ENCODE measurements around the gene ZKSCAN5. TPM values are rescaled to one million over a fixed set of nuclear protein-coding genes. Genes with fewer than 3 reads are reported as not detected.

The ZKSCAN5 gene
- total RNA-seq, 3 donors from 2014 or later (not counting 1 experiment from before 2014, with no cell fraction given) = 6.8 to 9.7 (median 7.4) TPM

DNA sequence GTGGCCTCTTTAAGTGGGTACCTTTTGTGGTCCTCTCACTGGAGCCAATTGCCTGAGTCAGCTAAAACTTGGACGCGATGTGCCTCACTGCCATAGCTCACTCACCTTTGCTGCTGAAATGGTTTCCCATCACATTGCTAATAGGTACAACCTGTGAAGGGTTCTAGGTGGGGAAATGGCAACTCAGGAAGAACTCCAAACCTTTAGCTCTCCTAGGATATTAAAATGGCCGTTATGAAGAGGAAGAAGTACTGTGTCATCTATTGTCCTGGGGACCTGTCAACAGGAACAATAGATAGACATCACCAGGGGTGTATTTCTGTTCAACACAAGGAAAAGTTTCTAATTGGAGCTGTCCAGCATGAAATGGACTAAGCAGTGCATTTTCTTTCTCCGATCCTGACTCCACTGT, 52.7 kb downstream of the ZKSCAN5 start:
- TF ChIP-seq, protein P1, sequence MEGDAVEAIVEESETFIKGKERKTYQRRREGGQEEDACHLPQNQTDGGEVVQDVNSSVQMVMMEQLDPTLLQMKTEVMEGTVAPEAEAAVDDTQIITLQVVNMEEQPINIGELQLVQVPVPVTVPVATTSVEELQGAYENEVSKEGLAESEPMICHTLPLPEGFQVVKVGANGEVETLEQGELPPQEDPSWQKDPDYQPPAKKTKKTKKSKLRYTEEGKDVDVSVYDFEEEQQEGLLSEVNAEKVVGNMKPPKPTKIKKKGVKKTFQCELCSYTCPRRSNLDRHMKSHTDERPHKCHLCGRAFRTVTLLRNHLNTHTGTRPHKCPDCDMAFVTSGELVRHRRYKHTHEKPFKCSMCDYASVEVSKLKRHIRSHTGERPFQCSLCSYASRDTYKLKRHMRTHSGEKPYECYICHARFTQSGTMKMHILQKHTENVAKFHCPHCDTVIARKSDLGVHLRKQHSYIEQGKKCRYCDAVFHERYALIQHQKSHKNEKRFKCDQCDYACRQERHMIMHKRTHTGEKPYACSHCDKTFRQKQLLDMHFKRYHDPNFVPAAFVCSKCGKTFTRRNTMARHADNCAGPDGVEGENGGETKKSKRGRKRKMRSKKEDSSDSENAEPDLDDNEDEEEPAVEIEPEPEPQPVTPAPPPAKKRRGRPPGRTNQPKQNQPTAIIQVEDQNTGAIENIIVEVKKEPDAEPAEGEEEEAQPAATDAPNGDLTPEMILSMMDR (IDR thresholded peaks at IDR 0.05) = no peak
- H3K36me3 Mint-ChIP-seq = peaks cover 5% of the 10 kb centered on the region
- peaks cover 29% of the 10 kb centered on the region for H3K36me3 ChIP-seq (ENCODE audit: control insufficient read depth, insufficient read depth, low read length)
- H3K27me3 Mint-ChIP-seq (ENCODE audit: low read depth in 2 of 2) = no peaks in the 10 kb centered on the region
- ATAC-seq (no peak), DNase-seq (no peak)
- intact Hi-C loops (cut with micrococcal nuclease) = no loop called here
- no peaks in the 10 kb centered on the region for H3K9me3 ChIP-seq (ENCODE audit: control insufficient read depth, insufficient read depth, low read length)
- H3K27ac ChIP-seq (ENCODE audit: low read length) = peak overlapping the region; percentile 95
- peaks cover 32% of the 10 kb centered on the region for H3K4me1 ChIP-seq (ENCODE audit: control insufficient read depth, insufficient read depth, low read length)
- peak overlapping the region; percentile 98 to 99 for H3K27ac Mint-ChIP-seq
- 72% methylated on average over 4 of the region's 4 CpGs for WGBS (ENCODE audit: insufficient coverage)
- H3K4me3 ChIP-seq (ENCODE audit: low read length) = no peak overlapping the region
- no peaks in the 10 kb centered on the region for H3K9me3 Mint-ChIP-seq
- peak overlapping the region; percentile 94 for H3K4me3 Mint-ChIP-seq
- no peaks in the 10 kb centered on the region for H3K27me3 ChIP-seq (ENCODE audit: control insufficient read depth, insufficient read depth, low read length)
- peaks cover 43 to 54% of the 10 kb centered on the region in 2 donors for H3K4me1 Mint-ChIP-seq

- TF ChIP-seq, protein P1 (IDR thresholded peaks at IDR 0.05) = no peak
- H3K4me3 Mint-ChIP-seq = peak overlapping the region; percentile 94
Measured at GRCh38 chr7:99557940-99558305, 53.5 kb downstream of the ZKSCAN5 start.

DNA sequence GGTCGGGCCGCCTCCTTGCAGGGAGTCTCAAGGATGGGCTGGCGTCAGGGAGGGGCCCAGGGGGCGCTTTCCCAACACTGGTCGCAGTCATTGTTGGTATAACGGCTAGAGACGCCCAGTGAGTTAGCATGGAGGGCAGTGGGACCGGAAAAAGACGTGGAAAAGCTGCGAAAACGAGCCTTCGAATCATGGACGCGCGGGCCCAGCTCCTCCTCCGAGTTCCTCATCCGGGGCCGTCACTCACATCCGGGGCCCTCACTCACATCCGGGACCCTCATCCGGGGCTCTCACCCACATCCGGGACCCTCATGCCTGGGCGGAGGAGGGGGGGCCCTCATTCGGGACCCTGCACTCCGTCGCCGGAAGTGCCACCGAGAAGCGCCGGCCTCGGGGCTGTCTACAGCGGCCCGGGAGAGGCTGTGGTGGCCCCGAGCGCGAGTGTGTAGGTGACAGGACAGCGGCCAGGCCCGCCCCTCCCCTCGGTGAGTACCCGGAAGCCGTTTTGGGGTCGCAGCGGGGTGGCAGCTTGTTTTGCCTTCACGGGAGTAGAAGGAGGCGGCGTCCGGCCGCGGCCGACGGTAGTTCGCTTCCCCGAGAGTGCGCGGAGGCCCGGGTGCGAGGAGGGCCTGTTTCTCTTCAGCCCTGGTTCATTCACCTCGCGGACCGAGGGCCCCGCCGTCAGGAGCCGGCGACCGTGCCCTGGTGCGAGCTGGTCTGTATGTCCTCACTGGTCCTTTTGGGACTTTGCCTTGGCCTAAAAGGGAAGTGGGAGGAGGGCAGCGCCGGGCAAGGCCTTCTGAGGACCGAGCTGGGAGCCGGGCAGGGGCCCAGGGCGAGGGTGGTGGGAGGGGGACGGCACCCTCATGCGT, 54.1 kb downstream of the ZKSCAN5 start, which contains the start of gene ZNF655:
Gene ZNF655, plus strand, starts transcription at position 337 of the 869 bp plus-strand sequence. CDS start 1,918 bp downstream, outside the sequence.
- Mint-ChIP-seq H3K36me3 (peaks cover 16% of the 10 kb centered on the region), H3K4me1 (peaks cover 48 to 50% of the 10 kb centered on the region in 2 donors)
- H3K4me1 ChIP-seq (ENCODE audit: control insufficient read depth, insufficient read depth, low read length) = peaks cover 32% of the 10 kb centered on the region

More at GRCh38 chr7:99557940-99558305, 53.5 kb downstream of the ZKSCAN5 start:
- peaks cover 12% of the 10 kb centered on the region for H3K36me3 Mint-ChIP-seq
- H3K9me3 Mint-ChIP-seq = no peaks in the 10 kb centered on the region
- ATAC-seq (peak; percentile 62 to 78 (median 66)), DNase-seq (no peak)
- Histone ChIP-seq H3K4me1 (ENCODE audit: control insufficient read depth, insufficient read depth, low read length) (peaks cover 32% of the 10 kb centered on the region), H3K9me3 (ENCODE audit: control insufficient read depth, insufficient read depth, low read length) (no peaks in the 10 kb centered on the region), H3K36me3 (ENCODE audit: control insufficient read depth, insufficient read depth, low read length) (peaks cover 34% of the 10 kb centered on the region), H3K4me3 (ENCODE audit: low read length) (peak overlapping the region; percentile 98), H3K27ac (ENCODE audit: low read length) (peak overlapping the region; percentile 95), H3K27me3 (ENCODE audit: control insufficient read depth, insufficient read depth, low read length) (no peaks in the 10 kb centered on the region)
- intact Hi-C loops (cut with micrococcal nuclease) = loop anchor here (2.0 kb wide), 1 partner anchor 59 kb away; the partner anchor contains the start of gene ZSCAN25
- WGBS (ENCODE audit: insufficient coverage) = 2% methylated on average over 17 of the region's 17 CpGs
- peaks cover 46 to 56% of the 10 kb centered on the region in 2 donors for H3K4me1 Mint-ChIP-seq
- H3K27me3 Mint-ChIP-seq (ENCODE audit: low read depth in 2 of 2) = no peaks in the 10 kb centered on the region
- peak overlapping the region; percentile 98 to 99 for H3K27ac Mint-ChIP-seq

More for the DNA sequence above, 54.1 kb downstream of the ZKSCAN5 start, which contains the start of gene ZNF655:
- ATAC-seq (peak; percentile 80 to 94 (median 86)), DNase-seq (peak; percentile 94 to 95)
- H3K4me3 Mint-ChIP-seq = peak within 1 kb of the TSS; percentile 94
- Histone ChIP-seq H3K4me3 (ENCODE audit: low read length) (peak within 1 kb of the TSS; percentile 98), H3K27ac (ENCODE audit: low read length) (peak within 1 kb of the TSS; percentile 95), H3K9me3 (ENCODE audit: control insufficient read depth, insufficient read depth, low read length) (no peaks in the 10 kb centered on the region), H3K27me3 (ENCODE audit: control insufficient read depth, insufficient read depth, low read length) (no peaks in the 10 kb centered on the region), H3K36me3 (ENCODE audit: control insufficient read depth, insufficient read depth, low read length) (peaks cover 36% of the 10 kb centered on the region)
- TF ChIP-seq, protein P1 (IDR thresholded peaks at IDR 0.05) = no peak
- intact Hi-C loops (cut with micrococcal nuclease) = loop anchor here (2.0 kb wide), 1 partner anchor 58 kb away; the partner anchor contains the start of gene ZSCAN25
- peak within 1 kb of the TSS; percentile 98 to 99 for H3K27ac Mint-ChIP-seq
- H3K27me3 Mint-ChIP-seq (ENCODE audit: low read depth in 2 of 2) = no peaks in the 10 kb centered on the region
- under 1% methylated on average over 73 of the region's 73 CpGs for WGBS (ENCODE audit: insufficient coverage)
- no peaks in the 10 kb centered on the region for H3K9me3 Mint-ChIP-seq
